Body of pancreas (tissue), 4 donors: ENCODE results near the gene ACAP3. TPM values are rescaled to one million over a fixed set of nuclear protein-coding genes. Genes with fewer than 3 reads are reported as not detected.

Experiments used
- ATAC-seq: fragments of 150-250 bp; one replicate; pipeline ENCODE4 v1.9.1; 2016
- DNase-seq, 4 donors: peaks; one replicate each; pipeline ENCODE4 v3.0.0-alpha.2; 2019
- H3K27ac ChIP-seq, 4 donors: fragments of 200-600 bp; sonication (generic); 1 replicate in 3 of 4; 2 replicates in 1 of 4; pipeline versions ENCODE4 v1.5.1 to v1.6.1; 2016 to 2019; ENCODE audit warnings: mild to moderate bottlenecking in 1 of 4, mixed read lengths in 1 of 4, moderate library complexity in 1 of 4
- H3K27me3 ChIP-seq, 2 donors: fragments of 200-600 bp; sonication (generic); one replicate each; pipeline ENCODE4 v1.6.0; 2016; ENCODE audit warnings: mild to moderate bottlenecking in 1 of 2
- H3K36me3 ChIP-seq, 2 donors: fragments of 200-600 bp; sonication (generic); replicated peaks in 1 of 2; 2 replicates each; pipeline ENCODE4 v1.5.1; 2016; ENCODE audit warnings: low read depth in 2 of 2; ENCODE audit not compliant: insufficient read depth in 1 of 2
- H3K4me1 ChIP-seq: fragments of 200-600 bp; sonication (generic); one replicate; pipeline ENCODE4 v1.6.0; 2016
- H3K4me3 ChIP-seq, 2 donors: fragments of 200-600 bp; sonication (generic); 1 replicate in 1 of 2; 2 replicates in 1 of 2; pipeline ENCODE4 v1.5.1; 2016 to 2019
- H3K9me3 ChIP-seq, 3 donors: fragments of 200-600 bp; sonication (generic); 1 replicate in 2 of 3; 2 replicates in 1 of 3; pipeline ENCODE4 v1.5.1; 2016
- CTCF ChIP-seq, 7 experiments: fragments of 450-650 bp in 4 of 7; fragments of 200-600 bp in 3 of 7; sonication (generic) in 3 of 7; IDR thresholded peaks; one replicate each; pipeline ENCODE4 v1.5.1; 2016 to 2019; ENCODE audit warnings: antibody characterized with exemption in 7 of 7
- POLR2A ChIP-seq, 3 donors: fragments of 450-650 bp; IDR thresholded peaks; one replicate each; pipeline ENCODE4 v1.6.1; 2016; ENCODE audit warnings: antibody characterized with exemption in 3 of 3, mild to moderate bottlenecking in 2 of 3
- WGBS, 2 donors: methylation state at CpG; one replicate each; pipeline ENCODE4 v1.1.5; 2017; 5-methylcytosine and 5-hydroxymethylcytosine counted together
- intact Hi-C: fragments of 100-400 bp; cut with DNase I; formaldehyde crosslinking; loops from one replicate; pipeline ENCODE4 v1.15.1; 2023
- total RNA-seq, 2 donors: library from RNA; depleted of rRNA; stranded (reverse); fragments of >200 nt; gene quantifications; one replicate each; pipeline ENCODE4 v1.1.0, GENCODE V29; 2016

The ACAP3 gene
- total RNA-seq, 2 donors from 2014 or later: 37.9 to 53.7 TPM

GRCh38 chr1:1270813-1271212, 36.9 kb downstream of the ACAP3 start:
- no peaks in the 10 kb centered on the region for H3K36me3 ChIP-seq
- H3K27me3 ChIP-seq: no peaks in the 10 kb centered on the region
- no peak overlapping the region for H3K4me3 ChIP-seq
- intact Hi-C loops: no loop called here
- no peak for ATAC-seq
- no peak for DNase-seq
- H3K27ac ChIP-seq: no peak overlapping the region
- H3K4me1 ChIP-seq: peaks cover 34% of the 10 kb centered on the region
- no peaks in the 10 kb centered on the region for H3K9me3 ChIP-seq
- WGBS, 2 donors: 69 to 93% methylated on average over 6 to 7 of the region's 7 CpGs
- TF ChIP-seq POLR2A (IDR thresholded peaks at IDR 0.05): no peak
- TF ChIP-seq CTCF (IDR thresholded peaks at IDR 0.05): no peak

GRCh38 chr1:1268284-1268682, 39.4 kb downstream of the ACAP3 start:
- intact Hi-C loops: no loop called here
- WGBS, 2 donors: 93 to 98% methylated on average over 10 to 12 of the region's 13 CpGs
- Histone ChIP-seq H3K27ac (no peak overlapping the region), H3K36me3 (peaks cover 0 to 3% of the 10 kb centered on the region in 2 donors), H3K27me3 (no peaks in the 10 kb centered on the region), H3K9me3 (no peaks in the 10 kb centered on the region), H3K4me3 (no peak overlapping the region), H3K4me1 (peaks cover 27% of the 10 kb centered on the region)
- ATAC-seq (no peak), DNase-seq (no peak)
- TF ChIP-seq POLR2A (IDR thresholded peaks at IDR 0.05) (no peak), CTCF (IDR thresholded peaks at IDR 0.05) (no peak)

GRCh38 chr1:1267488-1268283, 40.0 kb downstream of the ACAP3 start:
- Histone ChIP-seq H3K27ac (no peak overlapping the region), H3K9me3 (no peaks in the 10 kb centered on the region), H3K4me1 (peaks cover 27% of the 10 kb centered on the region), H3K36me3 (peaks cover 0 to 6% of the 10 kb centered on the region in 2 donors), H3K4me3 (no peak overlapping the region), H3K27me3 (no peaks in the 10 kb centered on the region)
- intact Hi-C loops: no loop called here
- ATAC-seq (no peak), DNase-seq (no peak)
- TF ChIP-seq CTCF (IDR thresholded peaks at IDR 0.05): no peak
- no peak for TF ChIP-seq POLR2A (IDR thresholded peaks at IDR 0.05)
- 92 to 95% methylated on average over 25 to 39 of the region's 39 CpGs for WGBS, 2 donors

GRCh38 chr1:1264868-1265272, 42.9 kb downstream of the ACAP3 start:
- DNase-seq (no peak), ATAC-seq (no peak)
- 90 to 93% methylated on average over 10 of the region's 10 CpGs for WGBS, 2 donors
- H3K27me3 ChIP-seq: no peaks in the 10 kb centered on the region
- H3K27ac ChIP-seq: no peak overlapping the region
- intact Hi-C loops: no loop called here
- H3K4me1 ChIP-seq: no peaks in the 10 kb centered on the region
- no peak overlapping the region for H3K4me3 ChIP-seq
- H3K36me3 ChIP-seq: peaks cover 11 to 19% of the 10 kb centered on the region in 2 donors
- no peaks in the 10 kb centered on the region for H3K9me3 ChIP-seq
- TF ChIP-seq POLR2A (IDR thresholded peaks at IDR 0.05) (no peak), CTCF (IDR thresholded peaks at IDR 0.05) (no peak)

- H3K36me3 ChIP-seq: peaks cover 11 to 22% of the 10 kb centered on the region in 2 donors
- H3K9me3 ChIP-seq: no peaks in the 10 kb centered on the region
- no peak for TF ChIP-seq CTCF (IDR thresholded peaks at IDR 0.05)
- TF ChIP-seq POLR2A (IDR thresholded peaks at IDR 0.05): no peak
- 85 to 90% methylated on average over 9 of the region's 9 CpGs for WGBS, 2 donors
- no peak overlapping the region for H3K4me3 ChIP-seq
- H3K4me1 ChIP-seq: no peaks in the 10 kb centered on the region
- H3K27ac ChIP-seq: no peak overlapping the region
- no peaks in the 10 kb centered on the region for H3K27me3 ChIP-seq
- intact Hi-C loops: no loop called here
- DNase-seq: no peak
- no peak for ATAC-seq
These were observed 43.7 kb downstream of the ACAP3 start for GRCh38 chr1:1264026-1264425.
